Activated CD8-positive, alpha-beta memory T cell treated with anti-CD3 and anti-CD28 coated beads for 36 hours (primary cell): ENCODE data around the gene SEPSECS. TPM values are rescaled to one million over a fixed set of nuclear protein-coding genes. Genes with fewer than 3 reads are reported as not detected.

Experiments used
- CTCF ChIA-PET: fragments of 350-600 bp; sonication (Branson Sonifier 250); formaldehyde crosslinking; loops from one replicate; lab custom pipeline; 2021; ENCODE audit warnings: antibody characterized with exemption; lab: Charles Lee
- POLR2A ChIA-PET: fragments of 350-600 bp; sonication (Branson Sonifier 250); formaldehyde crosslinking; loops from one replicate; lab custom pipeline; 2021; ENCODE audit warnings: antibody characterized with exemption; lab: Charles Lee
- total RNA-seq, 2 experiments: library from RNA; stranded (reverse); gene quantifications; one replicate each; pipeline ENCODE4 v1.2.3, GENCODE V29; 2021

Gene SEPSECS
- total RNA-seq, 2 experiments from 2014 or later, result 7.5 to 10.4 TPM

- POLR2A ChIA-PET, result interaction anchor here (0.9 to 2.8 kb wide), 4 partner anchors 72 to 217 kb away, joined by 3 to 16 read pairs (median 8); partner anchors contain the start of genes PI4K2B and ZCCHC4
- CTCF ChIA-PET, result interaction anchor here (1.0 to 1.6 kb wide), 3 partner anchors 29 to 151 kb away, joined by 3 read pairs; partner anchors contain the start of genes PI4K2B and ZCCHC4
Observed at GRCh38 chr4:25160714-25161592, 704 bp upstream of the SEPSECS start.

GRCh38 chr4:25158817-25159216 is 1.4 kb downstream of the SEPSECS start:
- POLR2A ChIA-PET, result no interaction called here
- CTCF ChIA-PET, result no interaction called here

- CTCF ChIA-PET, result interaction anchor here (1.7 kb wide), 1 partner anchor 12 kb away, joined by 6 read pairs; no protein-coding TSS in a partner anchor
Observed at GRCh38 chr4:25157081-25157480, 3.2 kb downstream of the SEPSECS start.

GRCh38 chr4:25155947-25156346 is 4.3 kb downstream of the SEPSECS start:
- POLR2A ChIA-PET, result interaction anchor here (0.6 kb wide), 1 partner anchor 26 kb away, joined by 5 read pairs; no protein-coding TSS in a partner anchor
- CTCF ChIA-PET, result interaction anchor here (1.7 kb wide), 1 partner anchor 11 kb away, joined by 6 read pairs; no protein-coding TSS in a partner anchor

More at GRCh38 chr4:25157081-25157480, 3.2 kb downstream of the SEPSECS start:
- POLR2A ChIA-PET, result no interaction called here

- ChIA-PET CTCF (interaction anchor here (0.6 kb wide), 1 partner anchor 591 kb away, joined by 3 read pairs; no protein-coding TSS in a partner anchor), POLR2A (no interaction called here)
Observed at GRCh38 chr4:25154594-25155265, 5.5 kb downstream of the SEPSECS start.

- POLR2A ChIA-PET, result no interaction called here
- CTCF ChIA-PET, result no interaction called here
Observed at GRCh38 chr4:25146076-25146475, 14.2 kb downstream of the SEPSECS start.

- ChIA-PET POLR2A (no interaction called here), CTCF (interaction anchor here (0.6 to 1.3 kb wide), 3 partner anchors 12 to 199 kb away, joined by 3 to 6 read pairs (median 3); partner anchors contain the start of gene ZCCHC4)
Observed at GRCh38 chr4:25144870-25145481, 15.3 kb downstream of the SEPSECS start.

- ChIA-PET POLR2A (no interaction called here), CTCF (no interaction called here)
Observed at GRCh38 chr4:25142468-25142867, 17.8 kb downstream of the SEPSECS start.

- ChIA-PET CTCF (no interaction called here), POLR2A (no interaction called here)
Observed at GRCh38 chr4:25141592-25141991, 18.7 kb downstream of the SEPSECS start.

GRCh38 chr4:25133132-25133531 is 27.1 kb downstream of the SEPSECS start:
- POLR2A ChIA-PET, result no interaction called here
- CTCF ChIA-PET, result no interaction called here

- ChIA-PET CTCF (interaction anchor here (1.0 kb wide), 1 partner anchor 28 kb away, joined by 3 read pairs; the partner anchor contains the start of gene SEPSECS), POLR2A (no interaction called here)
Observed at GRCh38 chr4:25131926-25132325, 28.3 kb downstream of the SEPSECS start.

GRCh38 chr4:25131381-25131780 is 28.9 kb downstream of the SEPSECS start:
- CTCF ChIA-PET, result interaction anchor here (1.0 kb wide), 1 partner anchor 29 kb away, joined by 3 read pairs; the partner anchor contains the start of gene SEPSECS
- POLR2A ChIA-PET, result no interaction called here

- CTCF ChIA-PET, result no interaction called here
- POLR2A ChIA-PET, result interaction anchor here (0.6 kb wide), 1 partner anchor 26 kb away, joined by 5 read pairs; no protein-coding TSS in a partner anchor
Observed at GRCh38 chr4:25129917-25130316, 30.3 kb downstream of the SEPSECS start.

GRCh38 chr4:25128671-25129070 is 31.6 kb downstream of the SEPSECS start:
- CTCF ChIA-PET, result no interaction called here
- POLR2A ChIA-PET, result no interaction called here

- POLR2A ChIA-PET, result no interaction called here
- CTCF ChIA-PET, result no interaction called here
Observed at GRCh38 chr4:25123236-25123635, 37.0 kb downstream of the SEPSECS start.

- ChIA-PET POLR2A (no interaction called here), CTCF (no interaction called here)
Observed at GRCh38 chr4:25120146-25120940, 39.9 kb downstream of the SEPSECS start.

- POLR2A ChIA-PET, result no interaction called here
Observed at GRCh38 chr4:25117716-25118472, 42.4 kb downstream of the SEPSECS start.

GRCh38 chr4:25117274-25117673 is 43.0 kb downstream of the SEPSECS start:
- POLR2A ChIA-PET, result no interaction called here
- CTCF ChIA-PET, result no interaction called here

More at GRCh38 chr4:25117716-25118472, 42.4 kb downstream of the SEPSECS start:
- CTCF ChIA-PET, result no interaction called here
